H1 (cell line): ENCODE results near the gene DSG2. TPM values are rescaled to one million over a fixed set of nuclear protein-coding genes. Genes with fewer than 3 reads are reported as not detected.

ENCODE experiments used
- CTCF ChIA-PET: fragments of 300-600 bp; sonication (Branson Sonifier 250); formaldehyde crosslinking; loops from one replicate; lab custom pipeline; 2021; ENCODE audit not compliant: partially characterized antibody; lab: Charles Lee
- POLR2A ChIA-PET: fragments of 300-600 bp; sonication (Branson Sonifier 250); formaldehyde crosslinking; loops from one replicate; lab custom pipeline; 2021; ENCODE audit warnings: inconsistent platforms; ENCODE audit not compliant: partially characterized antibody; lab: Charles Lee
- DNase-seq, 2 experiments: peaks; one replicate each; pipeline versions ENCODE4 v3.0.0 to v3.0.0-alpha.2; 2010 to 2022; ENCODE audit warnings: low spot score in 2 of 2, low read depth in 1 of 2, mixed read lengths in 1 of 2
- FAIRE-seq: peaks from 2 replicates; lab custom pipeline; 2011; peaks lifted over from hg19 to GRCh38; lab: Jason Lieb, UNC
- H2AFZ ChIP-seq: 2 replicates; pipeline ENCODE4 v1.8.1; 2012; ENCODE audit warnings: low read length, inconsistent platforms
- H2AK5ac ChIP-seq: 2 replicates; pipeline ENCODE4 v1.6.1; 2013; ENCODE audit warnings: low read depth, low read length
- H2BK120ac ChIP-seq: replicated peaks from 2 replicates; pipeline ENCODE3; 2013; ENCODE audit warnings: low read depth, low read length, inconsistent platforms
- H2BK12ac ChIP-seq: 2 replicates; pipeline ENCODE4 v1.6.1; 2013; ENCODE audit warnings: low read depth, low read length
- H2BK15ac ChIP-seq: 2 replicates; pipeline ENCODE4 v1.6.1; 2013; ENCODE audit warnings: low read length
- H2BK20ac ChIP-seq: 2 replicates; pipeline ENCODE4 v1.6.1; 2013; ENCODE audit warnings: low read length
- H2BK5ac ChIP-seq: 2 replicates; pipeline ENCODE4 v1.6.1; 2013; ENCODE audit warnings: low read depth, low read length
- H3K14ac ChIP-seq: 2 replicates; pipeline ENCODE4 v1.6.1; 2013; ENCODE audit warnings: inconsistent platforms; ENCODE audit not compliant: insufficient read length
- H3K18ac ChIP-seq: 2 replicates; pipeline ENCODE4 v1.6.1; 2013; ENCODE audit warnings: low read length; ENCODE audit errors: extremely low read depth
- H3K23ac ChIP-seq: 2 replicates; pipeline ENCODE4 v1.6.1; 2013; ENCODE audit warnings: inconsistent platforms; ENCODE audit not compliant: insufficient read length
- H3K23me2 ChIP-seq: 2 replicates; pipeline ENCODE4 v1.6.1; 2013; ENCODE audit warnings: low read depth, low read length
- H3K27ac ChIP-seq: 2 replicates; pipeline ENCODE4 v1.6.1; 2011; ENCODE audit warnings: low read depth, low read length, inconsistent platforms
- H3K27me3 ChIP-seq, 4 experiments: replicated peaks in 1 of 4; 1 replicate in 1 of 4; 2 replicates in 3 of 4; pipeline versions ENCODE4 v1.6.1 to v1.8.1; 2011 to 2013; ENCODE audit warnings: low read length in 3 of 4, mild to moderate bottlenecking in 3 of 4, inconsistent platforms in 2 of 4, mixed read lengths in 2 of 4, moderate library complexity in 1 of 4; ENCODE audit not compliant: control insufficient read depth in 3 of 4, insufficient read depth in 3 of 4; ENCODE audit errors: extremely low read depth in 1 of 4
- H3K36me3 ChIP-seq, 4 experiments: 2 replicates each; pipeline versions ENCODE4 v1.6.1 to v1.8.1; 2011 to 2013; ENCODE audit warnings: mild to moderate bottlenecking in 4 of 4, low read length in 3 of 4, moderate library complexity in 2 of 4, control low read depth in 1 of 4, inconsistent platforms in 1 of 4; ENCODE audit not compliant: insufficient read depth in 4 of 4, control insufficient read depth in 2 of 4
- H3K4ac ChIP-seq: replicated peaks from 2 replicates; pipeline ENCODE3; 2013; ENCODE audit warnings: low read length, low read depth, mixed read lengths, inconsistent platforms; ENCODE audit not compliant: insufficient read length
- H3K4me1 ChIP-seq, 4 experiments: replicated peaks in 1 of 4; 1 replicate in 1 of 4; 2 replicates in 3 of 4; pipeline versions ENCODE4 v1.6.1 to v1.8.1; 2011 to 2013; ENCODE audit warnings: low read length in 3 of 4, inconsistent platforms in 2 of 4, mixed read lengths in 1 of 4; ENCODE audit not compliant: insufficient read depth in 4 of 4, control insufficient read depth in 3 of 4
- H3K4me2 ChIP-seq, 2 experiments: 2 replicates each; pipeline versions ENCODE4 v1.6.1 to v1.8.1; 2011 to 2013; ENCODE audit warnings: low read depth in 2 of 2, low read length in 2 of 2, control low read depth in 1 of 2, inconsistent platforms in 1 of 2, mild to moderate bottlenecking in 1 of 2; ENCODE audit not compliant: insufficient read depth in 1 of 2
- H3K4me3 ChIP-seq, 4 experiments: fragments of 200-600, 300-600 bp in 1 of 4; sonication (generic), shearing (Covaris generic), sonication (Bioruptor Twin) in 1 of 4; 2 replicates each; pipeline versions ENCODE4 v1.5.1 to v1.8.1; 2011 to 2016; ENCODE audit warnings: low read length in 4 of 4, low read depth in 3 of 4, control low read depth in 2 of 4, inconsistent platforms in 2 of 4, mild to moderate bottlenecking in 2 of 4, mixed read lengths in 1 of 4, moderate library complexity in 1 of 4; ENCODE audit not compliant: insufficient read depth in 2 of 4; ENCODE audit errors: extremely low read depth in 1 of 4
- H3K56ac ChIP-seq: replicated peaks from 2 replicates; pipeline ENCODE3; 2013; ENCODE audit warnings: low read depth, mild to moderate bottlenecking, mixed read lengths, low read length, inconsistent platforms; ENCODE audit not compliant: insufficient read length
- H3K79me1 ChIP-seq: 2 replicates; pipeline ENCODE4 v1.6.1; 2013; ENCODE audit warnings: low read depth, low read length, control low read depth
- H3K79me2 ChIP-seq, 2 experiments: 2 replicates each; pipeline versions ENCODE4 v1.6.1 to v1.8.1; 2012 to 2013; ENCODE audit warnings: low read length in 2 of 2, mild to moderate bottlenecking in 2 of 2, inconsistent platforms in 1 of 2; ENCODE audit not compliant: insufficient read depth in 2 of 2, control insufficient read depth in 1 of 2
- H3K9ac ChIP-seq, 4 experiments: replicated peaks in 1 of 4; 1 replicate in 1 of 4; 2 replicates in 3 of 4; pipeline versions ENCODE4 v1.6.1 to v1.8.1; 2011 to 2013; ENCODE audit warnings: low read depth in 3 of 4, low read length in 3 of 4, control low read depth in 2 of 4, mild to moderate bottlenecking in 2 of 4, moderate library complexity in 2 of 4, inconsistent platforms in 1 of 4; ENCODE audit errors: extremely low read depth in 1 of 4
- H3K9me3 ChIP-seq, 2 experiments: 2 replicates each; pipeline versions ENCODE4 v1.6.1 to v1.8.1; 2012 to 2013; ENCODE audit warnings: mild to moderate bottlenecking in 2 of 2, moderate library complexity in 2 of 2, control low read depth in 1 of 2, inconsistent platforms in 1 of 2, low read depth in 1 of 2, low read length in 1 of 2, mixed read lengths in 1 of 2; ENCODE audit not compliant: insufficient read depth in 2 of 2
- H4K20me1 ChIP-seq, 2 experiments: replicated peaks in 1 of 2; 2 replicates each; pipeline versions ENCODE3 to v1.8.1; 2011 to 2013; ENCODE audit warnings: inconsistent platforms in 2 of 2, low read length in 2 of 2, mild to moderate bottlenecking in 1 of 2; ENCODE audit not compliant: insufficient read depth in 2 of 2, control insufficient read depth in 1 of 2
- H4K5ac ChIP-seq: 2 replicates; pipeline ENCODE4 v1.6.1; 2013; ENCODE audit warnings: low read length, low read depth, mixed read lengths, inconsistent platforms; ENCODE audit not compliant: insufficient read length
- H4K8ac ChIP-seq: 2 replicates; pipeline ENCODE4 v1.8.0; 2013; ENCODE audit warnings: mild to moderate bottlenecking, moderate library complexity, low read length, inconsistent platforms; ENCODE audit not compliant: insufficient read depth; ENCODE audit errors: extremely low read depth
- H4K91ac ChIP-seq: replicated peaks from 2 replicates; pipeline ENCODE3; 2013; ENCODE audit warnings: low read length, mixed read lengths, inconsistent platforms; ENCODE audit not compliant: insufficient read length
- CHD2 ChIP-seq: IDR thresholded peaks from 2 replicates; pipeline ENCODE4 v1.6.1; 2012; ENCODE audit warnings: low read length, improper control_type of control experiment
- KDM5A ChIP-seq: fragments of 200-600 bp; IDR thresholded peaks from 2 replicates; pipeline ENCODE4 v1.7.1; 2012; ENCODE audit warnings: mild to moderate bottlenecking, low read length, inconsistent platforms, mixed read lengths
- RAD21 ChIP-seq, 2 experiments: IDR thresholded peaks in 1 of 2; conservative IDR thresholded peaks in 1 of 2; 2 replicates each; pipeline ENCODE4 v1.6.1; 2011; ENCODE audit warnings: low read depth in 2 of 2, low read length in 2 of 2, improper control_type of control experiment in 1 of 2, inconsistent platforms in 1 of 2, mild to moderate bottlenecking in 1 of 2, moderate library complexity in 1 of 2
- TCF12 ChIP-seq: IDR thresholded peaks from 2 replicates; pipeline ENCODE4 v1.6.1; 2011; ENCODE audit warnings: low read depth, mild to moderate bottlenecking, low read length
- ZNF274 ChIP-seq: IDR thresholded peaks from 2 replicates; pipeline ENCODE4 v1.7.0; 2012; ENCODE audit warnings: low read length, borderline replicate concordance; ENCODE audit errors: extremely low read depth
- WGBS, 2 experiments: shearing (Covaris generic) in 1 of 2; methylation state at CpG; one replicate each; pipeline versions ENCODE4 v1.1.6 to v1.1.7; 2013 to 2015; ENCODE audit warnings: low lambda C conversion rate in 2 of 2, mixed read lengths in 2 of 2, inconsistent platforms in 1 of 2, low coverage in 1 of 2, missing lambda C conversion rate in 1 of 2; ENCODE audit not compliant: insufficient replicate concordance in 2 of 2, insufficient coverage in 1 of 2, insufficient read length in 1 of 2; ENCODE audit errors: extremely low coverage in 1 of 2, missing lambda C conversion rate in 1 of 2; 5-methylcytosine and 5-hydroxymethylcytosine counted together
- polyA plus RNA-seq, 7 experiments: library from polyadenylated mRNA; depleted of rRNA in 3 of 7; stranded (reverse) in 5 of 7; unstranded in 2 of 7; fragments of >200 nt in 5 of 7; fragments of 200-250 nt in 2 of 7; gene quantifications; 1 replicate in 5 of 7; 2 replicates in 1 of 7; 4 replicates in 1 of 7; pipeline versions ENCODE4 v1.2.1 to v1.2.3, GENCODE V29; 2011 to 2013; ENCODE audit warnings: missing spikeins in 2 of 7, mixed read lengths in 2 of 7
- total RNA-seq: library from RNA; stranded (reverse); fragmentation: NEBNext Ultra II Directional; extraction: Animal tissue kit (Norgen Biotek cat#: 25700); gene quantifications from 2 replicates; pipeline ENCODE4 v1.2.1, GENCODE V29; 2021
- TF ChIP-seq, protein P1 (sequence below), 3 experiments: IDR thresholded peaks; 1 replicate in 2 of 3; 2 replicates in 1 of 3; pipeline versions ENCODE4 v1.5.1 to v1.6.1; 2011; ENCODE audit warnings: low read length in 3 of 3, mild to moderate bottlenecking in 3 of 3, inconsistent platforms in 2 of 3, low read depth in 1 of 3, moderate library complexity in 1 of 3; ENCODE audit not compliant: insufficient read depth in 1 of 3; ENCODE audit errors: control extremely low read depth in 1 of 3

DSG2 gene
- total and polyA plus RNA-seq, 2 of the 8 experiments (the other 6 are each of a cell fraction or from before 2014, with no cell fraction given): 60.1 to 144 TPM

GRCh38 chr18:31511098-31511497 is 13.1 kb downstream of the DSG2 start:
- H3K79me2 ChIP-seq: peaks cover 2 to 92% of the 10 kb centered on the region in 2 experiments; a peak in 3 of 4 replicates

More at GRCh38 chr18:31511098-31511497, 13.1 kb downstream of the DSG2 start:
- FAIRE-seq (no peak), DNase-seq (no peak)
- H3K4me2 ChIP-seq: no peak overlapping the region
- H3K23me2 ChIP-seq: no peaks in the 10 kb centered on the region; the same call in 1 of the 2 replicates
- no peak overlapping the region for H4K8ac ChIP-seq
- H3K23ac ChIP-seq: no peak overlapping the region
- no peak overlapping the region for H2BK15ac ChIP-seq
- WGBS, 2 experiments: 82% methylated on average over 6 of the region's 6 CpGs; no CpG with 5 or more reads in 1 of the 2 experiments
- no peaks in the 10 kb centered on the region for H3K9me3 ChIP-seq
- H4K20me1 ChIP-seq: peaks cover 3 to 6% of the 10 kb centered on the region in 2 experiments
- H3K79me1 ChIP-seq: peaks cover 18% of the 10 kb centered on the region
- no peak overlapping the region for H3K9ac ChIP-seq
- no peak overlapping the region for H4K5ac ChIP-seq
- H3K18ac ChIP-seq: no peak overlapping the region
- no peak overlapping the region for H2BK20ac ChIP-seq
- no peak overlapping the region for H3K27ac ChIP-seq
- ChIA-PET POLR2A (no interaction called here), CTCF (interaction anchor here (0.6 to 2.7 kb wide), 6 partner anchors 9 to 511 kb away, joined by 3 to 12 read pairs (median 4); no protein-coding TSS in a partner anchor)
- no peak overlapping the region for H3K14ac ChIP-seq
- H3K36me3 ChIP-seq: peaks cover 0 to 3% (median 0%) of the 10 kb centered on the region in 4 experiments; a peak in 2 of 8 replicates
- H2BK12ac ChIP-seq: no peak overlapping the region
- no peak overlapping the region for H2BK5ac ChIP-seq
- TF ChIP-seq CHD2: no peak
- no peak for TF ChIP-seq KDM5A
- TF ChIP-seq RAD21 (IDR thresholded peaks at IDR 0.05 in 1 of 2, conservative IDR thresholded peaks at IDR 0.05 in 1 of 2; ENCODE audit: low read depth in 2 of 2, low read length in 2 of 2): peak; percentile 39 to 48
- TF ChIP-seq TCF12: no peak
- no peak for TF ChIP-seq ZNF274
- TF ChIP-seq, protein P1, sequence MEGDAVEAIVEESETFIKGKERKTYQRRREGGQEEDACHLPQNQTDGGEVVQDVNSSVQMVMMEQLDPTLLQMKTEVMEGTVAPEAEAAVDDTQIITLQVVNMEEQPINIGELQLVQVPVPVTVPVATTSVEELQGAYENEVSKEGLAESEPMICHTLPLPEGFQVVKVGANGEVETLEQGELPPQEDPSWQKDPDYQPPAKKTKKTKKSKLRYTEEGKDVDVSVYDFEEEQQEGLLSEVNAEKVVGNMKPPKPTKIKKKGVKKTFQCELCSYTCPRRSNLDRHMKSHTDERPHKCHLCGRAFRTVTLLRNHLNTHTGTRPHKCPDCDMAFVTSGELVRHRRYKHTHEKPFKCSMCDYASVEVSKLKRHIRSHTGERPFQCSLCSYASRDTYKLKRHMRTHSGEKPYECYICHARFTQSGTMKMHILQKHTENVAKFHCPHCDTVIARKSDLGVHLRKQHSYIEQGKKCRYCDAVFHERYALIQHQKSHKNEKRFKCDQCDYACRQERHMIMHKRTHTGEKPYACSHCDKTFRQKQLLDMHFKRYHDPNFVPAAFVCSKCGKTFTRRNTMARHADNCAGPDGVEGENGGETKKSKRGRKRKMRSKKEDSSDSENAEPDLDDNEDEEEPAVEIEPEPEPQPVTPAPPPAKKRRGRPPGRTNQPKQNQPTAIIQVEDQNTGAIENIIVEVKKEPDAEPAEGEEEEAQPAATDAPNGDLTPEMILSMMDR (IDR thresholded peaks at IDR 0.05; ENCODE audit: control extremely low read depth in 1 of 3, insufficient read depth in 1 of 3, low read depth in 1 of 3, low read length in 3 of 3): peak in 2 of 3 experiments; percentile 42 to 46; a peak in 3 of 4 replicates
- no peak overlapping the region for H4K91ac ChIP-seq
- no peak overlapping the region for H2AFZ ChIP-seq
- peaks cover 0 to 8% (median 4%) of the 10 kb centered on the region in 4 experiments; a peak in 4 of 7 replicates for H3K4me1 ChIP-seq
- no peak overlapping the region for H2AK5ac ChIP-seq
- H2BK120ac ChIP-seq: no peak overlapping the region
- no peak overlapping the region for H3K4me3 ChIP-seq
- H3K27me3 ChIP-seq: no peaks in the 10 kb centered on the region
- H3K56ac ChIP-seq: no peak overlapping the region
- no peak overlapping the region for H3K4ac ChIP-seq
